HG03103 (cell line): ENCODE measurements around the gene CD19.
A peak's percentile ranks its signal among the peaks of the same experiment; 100 is the strongest.
"Not testable (repeated sequence)": the region's sequence is repeated elsewhere in the genome, so short reads cannot be mapped to it uniquely, and the experiment has no call there.

Experiments
- ATAC-seq: cut with Tn5 transposase; IDR thresholded peaks from one replicate; pipeline ENCODE4 v1.9.1; 2021; ENCODE audit warnings: low read depth; ENCODE audit not compliant: unreplicated experiment

Gene CD19

GRCh38 chr16:28935924-28936783 is 4.4 kb downstream of the CD19 start:
- ATAC-seq = peak; percentile 71

DNA sequence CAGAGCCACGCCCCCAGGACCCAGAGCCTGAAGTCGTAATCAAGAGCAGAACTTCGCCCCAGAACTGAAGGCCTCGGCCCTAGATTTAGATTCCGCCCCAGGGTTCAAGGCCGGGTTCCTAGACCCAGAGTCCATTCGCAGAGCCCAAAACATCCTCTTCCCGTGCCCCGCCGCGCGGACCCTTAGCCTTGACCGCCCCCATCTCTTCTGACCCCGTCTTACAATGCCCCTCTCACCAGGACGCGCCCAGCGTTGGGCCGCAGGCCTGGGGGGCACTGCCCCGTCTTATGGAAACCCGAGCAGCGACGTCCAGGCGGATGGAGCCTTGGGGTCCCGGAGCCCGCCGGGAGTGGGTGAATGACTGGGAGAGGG is 5.0 kb downstream of the CD19 start:
- ATAC-seq = no peak

DNA sequence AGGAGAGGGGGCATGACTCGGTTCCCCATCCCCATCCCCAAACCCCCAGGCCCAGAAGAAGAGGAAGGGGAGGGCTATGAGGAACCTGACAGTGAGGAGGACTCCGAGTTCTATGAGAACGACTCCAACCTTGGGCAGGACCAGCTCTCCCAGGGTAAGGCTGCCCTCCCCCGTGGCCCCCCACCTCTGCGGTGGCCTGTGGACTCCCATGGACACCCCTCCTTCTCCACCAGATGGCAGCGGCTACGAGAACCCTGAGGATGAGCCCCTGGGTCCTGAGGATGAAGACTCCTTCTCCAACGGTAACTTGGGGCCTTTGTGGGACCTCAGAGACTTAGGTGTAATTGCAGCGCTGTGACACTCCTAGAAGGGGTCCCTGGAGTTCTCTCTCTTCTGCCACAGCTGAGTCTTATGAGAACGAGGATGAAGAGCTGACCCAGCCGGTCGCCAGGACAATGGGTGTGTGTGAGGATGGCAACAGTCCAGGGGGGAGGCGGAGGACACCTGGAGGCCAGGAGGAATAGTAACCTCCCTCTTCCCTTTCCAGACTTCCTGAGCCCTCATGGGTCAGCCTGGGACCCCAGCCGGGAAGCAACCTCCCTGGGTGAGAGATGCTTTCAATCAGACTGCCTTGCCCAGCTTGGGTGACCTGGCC is 5.6 kb downstream of the CD19 start:
- no peak for ATAC-seq

GRCh38 chr16:28938721-28939120 is 7.0 kb downstream of the CD19 start:
- ATAC-seq = no peak

DNA sequence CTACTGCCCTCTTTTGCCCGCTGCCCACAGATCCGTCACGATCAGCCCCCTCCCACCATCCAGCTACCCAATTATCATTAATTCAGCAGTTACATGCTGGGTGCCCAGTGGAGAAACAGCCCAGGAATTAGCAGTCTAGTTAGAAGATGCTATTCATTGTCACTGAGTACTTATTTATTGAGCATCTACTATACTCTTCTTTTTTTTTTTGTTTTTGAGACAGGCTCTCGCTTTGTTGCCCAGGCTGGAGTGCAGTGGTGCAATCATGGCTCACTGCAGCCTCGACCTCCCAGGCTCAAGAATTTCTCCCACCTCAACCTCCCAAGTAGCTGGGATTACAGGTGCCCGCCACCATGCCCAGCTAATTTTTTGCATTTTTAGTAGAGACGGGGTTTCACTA is 8.1 kb downstream of the CD19 start:
- not testable (repeated sequence) for ATAC-seq

GRCh38 chr16:28943281-28943680 is 11.5 kb downstream of the CD19 start:
- no peak for ATAC-seq

- no peak for ATAC-seq
Observed at GRCh38 chr16:28946681-28947080, 14.9 kb downstream of the CD19 start.

DNA sequence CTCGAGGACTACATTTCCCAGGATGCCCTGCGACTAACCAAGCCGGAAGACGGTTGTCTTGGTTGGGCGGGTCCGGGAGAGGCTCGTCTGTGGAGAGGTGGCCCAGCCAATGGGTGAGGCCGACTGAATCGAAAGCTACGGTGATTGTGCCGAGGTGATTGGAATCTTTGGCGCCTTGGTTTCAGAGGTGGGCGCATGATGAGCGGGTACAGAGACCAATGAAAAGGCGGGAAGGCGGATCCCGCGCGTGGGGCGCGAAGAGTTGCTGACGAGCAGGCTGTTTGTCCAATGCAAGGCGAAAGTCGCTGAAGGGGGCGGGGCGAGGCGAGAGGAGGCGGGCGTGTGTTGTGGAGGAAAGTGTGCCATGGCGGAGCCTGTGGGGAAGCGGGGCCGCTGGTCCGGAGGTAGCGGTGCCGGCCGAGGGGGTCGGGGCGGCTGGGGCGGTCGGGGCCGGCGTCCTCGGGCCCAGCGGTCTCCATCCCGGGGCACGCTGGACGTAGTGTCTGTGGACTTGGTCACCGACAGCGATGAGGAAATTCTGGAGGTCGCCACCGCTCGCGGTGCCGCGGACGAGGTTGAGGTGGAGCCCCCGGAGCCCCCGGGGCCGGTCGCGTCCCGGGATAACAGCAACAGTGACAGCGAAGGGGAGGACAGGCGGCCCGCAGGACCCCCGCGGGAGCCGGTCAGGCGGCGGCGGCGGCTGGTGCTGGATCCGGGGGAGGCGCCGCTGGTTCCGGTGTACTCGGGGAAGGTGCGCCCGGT is 19.1 kb downstream of the CD19 start, which contains the start of gene NFATC2IP:
TSS of gene NFATC2IP (plus strand) at position 290 of the 762 bp plus-strand sequence. CDS start at position 365, 75 bp downstream.
- peak; percentile 92 for ATAC-seq

DNA sequence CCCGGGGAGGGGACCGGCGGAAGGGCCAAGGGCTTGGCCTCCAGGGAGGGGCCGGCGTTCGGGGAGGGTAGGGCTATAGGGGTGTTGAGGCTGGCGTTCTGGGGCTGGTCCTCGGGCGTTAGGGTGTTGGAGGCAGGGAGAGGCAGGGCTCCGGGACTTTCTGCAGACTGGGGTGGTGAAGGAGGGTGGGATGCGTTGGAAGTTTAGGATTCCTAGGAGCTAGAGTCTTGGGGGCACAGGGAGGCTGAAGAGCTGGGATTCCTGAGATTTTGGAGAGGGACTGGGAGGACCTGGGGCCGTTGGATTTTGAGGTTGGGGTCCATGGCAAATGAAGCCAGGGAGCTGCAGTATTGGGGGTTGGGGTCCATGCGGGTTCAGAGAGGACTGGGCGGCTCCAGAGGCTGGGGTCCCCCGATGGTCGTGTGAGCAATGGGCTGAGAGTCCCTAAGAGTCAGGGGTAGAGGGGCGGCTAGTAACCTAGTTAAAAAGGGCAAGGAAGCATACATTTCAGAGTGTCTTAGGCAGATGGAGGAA is 19.7 kb downstream of the CD19 start:
- no peak for ATAC-seq

- ATAC-seq = no peak
Observed at GRCh38 chr16:28958216-28958615, 26.4 kb downstream of the CD19 start.

DNA sequence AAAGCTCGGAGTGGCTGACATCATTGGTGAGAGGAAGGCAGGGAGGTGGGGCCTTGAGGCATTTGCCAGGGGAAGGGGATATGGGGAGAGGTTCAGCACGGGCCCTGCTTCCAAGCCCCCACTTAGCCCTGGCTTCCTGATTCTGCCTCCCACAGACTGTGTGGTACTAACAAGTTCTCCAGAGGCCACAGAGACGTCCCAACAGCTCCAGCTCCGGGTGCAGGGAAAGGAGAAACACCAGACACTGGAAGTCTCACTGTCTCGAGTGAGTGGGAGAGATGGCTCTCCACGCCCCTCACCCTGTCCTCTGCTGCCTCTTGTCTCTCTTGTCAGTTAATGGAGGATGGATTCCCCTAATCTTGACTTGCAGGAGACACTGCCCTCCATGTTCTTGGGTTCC is 27.1 kb downstream of the CD19 start:
- ATAC-seq = no peak

GRCh38 chr16:28964072-28964471 is 32.3 kb downstream of the CD19 start:
- no peak for ATAC-seq

GRCh38 chr16:28964496-28964895 is 32.7 kb downstream of the CD19 start:
- ATAC-seq = no peak

GRCh38 chr16:28967156-28967555 is 35.4 kb downstream of the CD19 start:
- no peak for ATAC-seq

DNA sequence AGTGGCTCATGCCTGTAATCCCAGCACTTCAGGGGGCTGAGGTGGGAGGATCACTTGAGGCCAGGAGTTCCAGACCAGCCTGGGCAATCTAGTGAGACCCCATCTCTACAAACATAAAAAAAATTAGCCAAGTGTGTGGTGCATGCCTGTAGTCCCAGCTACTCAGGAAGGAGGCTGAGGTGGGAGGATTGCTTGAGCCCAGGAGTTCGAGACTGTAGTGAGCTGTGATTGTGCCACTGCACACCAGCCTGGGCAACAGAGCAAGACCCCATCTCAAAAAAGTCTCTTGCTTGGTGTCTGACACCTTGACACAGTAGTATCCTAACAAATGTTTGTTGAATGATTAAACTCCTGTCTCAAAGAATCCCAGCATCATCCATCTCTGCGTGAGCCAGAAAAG is 37.9 kb downstream of the CD19 start:
- not testable (repeated sequence) for ATAC-seq

DNA sequence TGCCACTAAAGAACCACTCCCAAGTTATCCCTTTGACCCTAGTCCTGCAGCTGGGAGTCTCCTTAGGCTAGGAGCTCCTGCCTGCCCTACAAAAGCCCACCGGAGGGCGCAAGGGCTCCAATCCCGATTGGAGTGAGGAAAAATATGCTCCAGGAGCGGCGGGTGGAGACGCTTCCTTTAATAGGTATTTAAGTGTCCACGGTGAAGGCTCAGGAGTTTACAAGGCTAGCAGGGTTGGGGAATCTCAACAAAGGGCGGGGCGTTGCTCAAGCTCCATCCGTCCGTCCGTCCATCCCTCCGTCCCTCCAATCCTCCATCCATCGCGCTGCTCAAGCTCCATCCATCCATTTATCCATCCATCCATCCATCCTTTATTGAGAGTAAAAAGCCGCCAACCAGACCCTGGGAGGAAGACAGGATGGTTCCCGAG is 42.3 kb downstream of the CD19 start:
- ATAC-seq = no peak

- peak; percentile 87 for ATAC-seq
Observed at GRCh38 chr16:28974437-28975157, 42.8 kb downstream of the CD19 start, which contains the start of gene SPNS1. SPNS1 (plus strand) TSS chr16:28974778; CDS start chr16:28975152, 374 bp downstream.

DNA sequence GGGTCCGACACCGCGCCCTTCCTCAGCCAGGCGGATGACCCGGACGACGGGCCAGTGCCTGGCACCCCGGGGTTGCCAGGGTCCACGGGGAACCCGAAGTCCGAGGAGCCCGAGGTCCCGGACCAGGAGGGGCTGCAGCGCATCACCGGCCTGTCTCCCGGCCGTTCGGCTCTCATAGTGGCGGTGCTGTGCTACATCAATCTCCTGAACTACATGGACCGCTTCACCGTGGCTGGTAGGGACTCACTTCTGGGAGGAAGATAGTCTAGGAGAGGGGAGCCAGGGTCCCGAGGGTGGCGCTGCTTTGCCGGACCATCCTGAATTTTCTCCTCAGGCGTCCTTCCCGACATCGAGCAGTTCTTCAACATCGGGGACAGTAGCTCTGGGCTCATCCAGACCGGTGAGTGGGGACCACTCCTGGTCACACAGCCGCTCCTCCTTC is 43.4 kb downstream of the CD19 start:
- ATAC-seq = no peak

- no peak for ATAC-seq
Observed at GRCh38 chr16:28977703-28978662, 46.2 kb downstream of the CD19 start.
